ENCODE measurements around the gene FKBP5.
"Not testable (repeated sequence)": the region's sequence is repeated elsewhere in the genome, so short reads cannot be mapped to it uniquely, and the experiment has no call there.

The FKBP5 gene

DNA sequence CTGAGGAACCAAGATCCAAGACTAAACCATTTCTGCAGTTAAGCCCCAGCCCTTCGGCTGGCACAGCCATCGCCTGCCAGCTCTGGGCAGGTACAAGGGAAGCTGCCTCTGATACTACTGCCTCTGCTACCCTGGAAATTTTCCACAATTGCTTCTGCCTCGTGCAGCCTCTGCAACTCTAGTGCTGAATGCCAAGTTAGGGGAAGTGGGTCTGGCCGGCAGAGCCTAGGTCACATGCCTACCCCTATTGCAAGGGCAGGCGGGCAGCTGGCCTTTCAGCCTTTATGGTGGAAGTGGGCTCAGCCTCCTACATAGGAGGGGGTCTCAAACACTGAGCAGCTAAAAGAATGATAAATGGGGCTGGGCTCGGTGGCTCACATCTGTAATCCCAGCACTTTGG, 131.5 kb downstream of the FKBP5 start:
- in situ Hi-C loops (cut with MboI; ENCODE audit: low sequenced_read_pairs) = no loop called here

- in situ Hi-C loops (cut with MboI; ENCODE audit: low sequenced_read_pairs) = no loop called here
Measured at GRCh38 chr6:35554811-35555210, 133.9 kb downstream of the FKBP5 start.

DNA sequence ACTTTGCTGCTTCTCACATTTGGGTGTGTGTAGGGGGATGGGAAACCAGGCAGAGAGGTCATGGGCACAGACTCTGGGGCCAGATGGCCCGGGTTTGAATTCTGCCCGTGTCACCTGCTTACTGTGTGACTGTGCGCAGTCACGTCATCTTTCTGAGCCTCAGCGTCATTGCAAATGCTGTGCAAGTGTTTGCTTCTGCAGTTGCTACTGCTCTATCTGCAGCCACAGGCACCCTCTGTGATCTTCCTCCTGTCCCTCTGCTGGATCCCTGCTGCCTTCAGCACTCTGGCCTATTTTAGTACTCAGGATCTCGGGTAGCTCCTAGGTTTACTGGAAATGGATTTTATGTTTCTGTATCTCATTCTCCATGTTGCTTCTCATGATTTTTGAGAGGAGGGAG, 135.4 kb downstream of the FKBP5 start:
- in situ Hi-C loops (cut with MboI; ENCODE audit: low sequenced_read_pairs) = no loop called here

GRCh38 chr6:35552285-35552917, 136.3 kb downstream of the FKBP5 start:
- in situ Hi-C loops (cut with MboI; ENCODE audit: low sequenced_read_pairs) = no loop called here

- in situ Hi-C loops (cut with MboI; ENCODE audit: low sequenced_read_pairs) = no loop called here
Measured at GRCh38 chr6:35550437-35550836, 138.3 kb downstream of the FKBP5 start.

DNA sequence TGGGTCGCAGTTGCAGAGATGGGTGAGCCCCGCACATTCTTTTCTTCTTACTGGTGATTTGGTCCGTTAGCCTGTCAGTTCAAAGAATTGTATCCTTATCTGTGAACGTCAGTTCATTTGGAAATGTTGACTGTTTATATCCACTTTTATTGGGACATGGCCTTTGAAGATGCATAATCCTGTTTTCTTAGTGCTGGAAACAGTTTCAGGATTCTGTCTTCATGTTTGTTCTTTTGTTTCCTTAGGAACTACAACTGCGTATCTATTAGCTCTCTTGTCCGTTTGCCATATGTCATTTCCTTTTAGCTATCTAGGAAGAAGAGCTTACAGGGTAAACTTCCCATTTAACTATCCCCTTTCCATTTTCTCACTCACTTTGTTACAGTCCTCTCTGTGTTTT, 141.0 kb downstream of the FKBP5 start:
- in situ Hi-C loops (cut with MboI; ENCODE audit: low sequenced_read_pairs) = no loop called here

DNA sequence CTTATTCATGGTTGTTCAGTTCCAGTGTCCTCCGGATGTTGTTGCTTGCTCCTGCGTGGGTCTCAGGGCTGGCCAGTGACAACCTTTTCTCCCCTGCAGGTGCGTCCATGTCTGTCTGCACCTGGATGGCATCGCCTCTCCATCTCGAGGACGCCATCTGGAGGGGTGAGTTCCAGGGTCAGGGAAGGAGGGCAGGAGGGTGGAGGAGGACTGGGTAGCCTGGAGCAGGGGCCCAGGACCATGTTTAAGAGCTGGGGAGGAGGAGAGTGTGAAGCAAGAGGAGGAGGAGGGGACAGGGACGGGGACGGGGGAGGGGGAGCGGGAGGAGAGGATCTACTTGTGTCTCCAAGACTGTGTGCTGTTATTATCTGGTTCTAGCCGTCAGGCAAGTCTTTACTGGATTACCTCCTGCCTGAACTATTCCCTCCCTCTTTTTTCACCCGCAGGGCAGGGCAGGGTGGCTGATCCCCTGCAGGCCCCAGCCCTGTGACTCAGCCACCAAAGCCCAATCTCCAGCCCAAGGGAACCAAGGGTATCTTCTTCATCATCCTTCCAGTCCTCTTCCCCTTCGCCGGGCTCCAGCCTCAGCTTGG, 143.8 kb downstream of the FKBP5 start:
- in situ Hi-C loops (cut with MboI; ENCODE audit: low sequenced_read_pairs) = no loop called here

DNA sequence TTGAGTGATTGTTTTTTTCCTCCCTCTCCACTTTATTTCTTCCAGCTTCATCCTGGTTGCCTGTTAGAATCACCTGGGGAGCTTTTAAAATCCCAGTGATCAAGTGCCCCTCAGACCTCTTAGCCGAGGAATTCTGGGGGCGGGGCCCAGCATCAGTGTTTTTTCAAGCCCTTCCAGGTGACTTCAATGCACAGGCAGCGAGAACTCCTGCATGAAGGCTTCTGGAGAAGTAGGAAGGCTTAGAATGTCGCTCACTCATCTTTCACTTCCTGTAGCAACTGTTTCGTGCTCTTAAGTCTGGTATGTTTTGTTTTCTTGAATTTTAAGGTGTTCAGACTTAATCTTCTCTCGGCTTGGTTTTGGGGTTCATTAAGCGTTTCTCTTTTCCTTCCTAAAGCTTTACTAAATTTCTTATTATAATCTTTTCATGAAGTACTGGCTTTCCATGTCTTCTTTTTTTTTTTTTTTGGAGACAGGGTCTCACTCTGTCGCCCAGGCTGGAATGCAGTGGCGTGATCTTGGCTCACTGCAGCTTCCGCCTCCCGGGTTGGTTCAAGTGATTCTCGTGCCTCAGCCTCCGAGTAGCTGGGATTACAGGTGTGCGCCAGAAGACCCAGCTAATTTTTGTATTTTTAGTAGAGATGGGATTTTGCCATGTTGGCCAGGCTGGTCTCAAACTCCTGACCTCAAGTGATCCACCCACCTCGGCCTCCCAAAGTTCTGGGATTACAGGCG, 145.1 kb downstream of the FKBP5 start:
- in situ Hi-C loops (cut with MboI; ENCODE audit: low sequenced_read_pairs) = no loop called here

DNA sequence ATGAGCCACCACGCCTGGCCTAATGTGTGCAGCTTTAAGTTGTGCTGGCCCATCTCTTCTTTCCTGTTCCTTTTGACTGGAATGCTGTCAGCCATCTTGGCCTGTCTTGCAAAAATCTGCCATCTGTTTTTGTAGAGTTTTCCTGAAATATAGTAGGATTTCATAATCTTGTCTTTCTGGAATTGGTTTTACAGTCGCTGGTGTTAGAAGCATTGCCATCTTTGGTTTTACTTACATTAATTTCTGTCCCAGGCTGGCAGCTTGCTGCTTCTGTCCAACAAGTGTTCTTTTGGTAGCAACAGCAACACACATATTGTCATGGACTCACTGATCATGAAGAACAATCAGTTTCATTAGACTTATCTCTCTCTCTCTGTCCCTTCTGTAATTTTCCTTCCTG, 146.9 kb downstream of the FKBP5 start:
- in situ Hi-C loops (cut with MboI; ENCODE audit: low sequenced_read_pairs) = no loop called here

DNA sequence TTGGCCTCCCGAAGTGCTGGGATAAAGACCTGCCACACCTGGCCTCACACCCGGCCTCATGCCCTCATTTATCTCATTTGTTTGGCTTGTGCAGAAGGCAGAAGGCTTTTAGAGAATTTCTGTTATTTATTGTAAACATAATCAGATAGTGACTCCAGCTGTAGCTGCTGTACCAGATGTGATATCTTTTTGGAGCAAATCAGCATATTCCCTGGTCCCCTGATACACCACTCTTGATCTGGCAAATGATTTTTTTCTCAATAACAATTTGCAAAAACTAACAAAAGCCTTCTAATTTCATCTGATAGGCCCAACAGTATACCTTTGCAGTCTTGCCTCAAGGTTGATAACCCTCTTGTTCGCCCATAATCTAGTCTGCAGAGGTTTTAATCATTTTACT, 149.5 kb downstream of the FKBP5 start:
- in situ Hi-C loops (cut with MboI; ENCODE audit: low sequenced_read_pairs) = no loop called here

GRCh38 chr6:35535847-35536246, 152.9 kb downstream of the FKBP5 start:
- in situ Hi-C loops (cut with MboI; ENCODE audit: low sequenced_read_pairs) = not testable (repeated sequence)

DNA sequence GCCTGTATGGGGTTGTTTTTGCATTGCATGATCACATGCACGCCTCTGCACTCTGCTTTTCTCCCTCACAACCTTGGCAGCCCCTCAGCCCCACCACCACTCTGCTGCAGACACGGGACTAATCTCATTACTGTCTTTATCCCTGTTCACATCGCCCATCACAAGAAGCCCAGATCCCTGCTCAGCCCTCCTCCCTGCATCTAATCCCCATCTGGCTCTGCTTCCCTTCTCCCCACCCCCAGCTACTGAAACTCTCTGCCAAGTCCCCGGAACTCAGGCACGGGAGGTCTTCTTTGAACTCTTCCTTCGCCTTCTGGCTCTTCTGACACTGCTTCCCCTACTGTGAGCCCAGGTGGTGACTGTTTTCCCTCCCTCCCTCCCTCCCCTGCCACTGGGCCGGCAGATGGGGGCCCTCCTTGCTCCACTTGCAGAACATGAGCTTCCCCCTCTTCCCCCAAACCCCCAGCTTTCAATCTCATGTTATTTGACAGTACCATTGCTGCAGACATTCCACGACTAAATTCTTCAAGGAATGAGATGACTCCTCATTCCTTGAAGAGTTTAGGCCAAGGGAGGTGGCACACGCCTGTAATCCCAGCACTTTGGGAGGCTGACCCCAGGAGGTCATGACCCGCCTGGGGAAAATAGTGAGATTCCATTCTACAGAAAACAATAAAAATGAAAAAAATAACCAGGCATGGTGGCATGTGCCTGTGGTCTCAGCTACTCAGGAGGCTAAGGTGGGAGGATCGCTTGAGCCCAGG, 154.1 kb downstream of the FKBP5 start:
- in situ Hi-C loops (cut with MboI; ENCODE audit: low sequenced_read_pairs) = no loop called here

DNA sequence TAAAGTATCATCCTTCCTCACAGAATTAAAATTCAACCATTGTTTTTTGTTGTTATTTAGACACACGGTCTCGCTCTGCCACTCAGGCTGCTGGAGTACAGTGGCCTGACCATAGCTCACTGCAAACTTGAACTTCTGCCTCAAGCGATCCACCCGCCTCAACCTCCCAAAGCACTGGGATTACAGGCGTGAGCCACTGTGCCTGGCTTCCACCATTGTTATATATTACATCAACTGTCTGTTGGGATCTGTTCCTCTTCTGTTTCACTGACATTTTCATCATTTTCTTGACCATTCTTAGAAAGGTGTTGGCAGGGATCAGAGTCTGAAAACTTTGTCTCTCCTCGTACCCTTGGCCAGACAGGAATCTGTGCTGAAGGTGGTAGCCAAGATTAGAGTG, 154.7 kb downstream of the FKBP5 start:
- in situ Hi-C loops (cut with MboI; ENCODE audit: low sequenced_read_pairs) = no loop called here

GRCh38 chr6:35532126-35532525, 156.6 kb downstream of the FKBP5 start:
- in situ Hi-C loops (cut with MboI; ENCODE audit: low sequenced_read_pairs) = no loop called here

- in situ Hi-C loops (cut with MboI; ENCODE audit: low sequenced_read_pairs) = no loop called here
Measured at GRCh38 chr6:35524380-35525020, 164.2 kb downstream of the FKBP5 start.
